Transverse colon (tissue), 4 donors: ENCODE data around the gene SMPD4.
"Not testable (repeated sequence)": the region's sequence is repeated elsewhere in the genome, so short reads cannot be mapped to it uniquely, and the experiment has no call there.

Experiments used
- CTCF ChIP-seq, 5 experiments: fragments of 200-600 bp in 3 of 5; fragments of 450-650 bp in 2 of 5; sonication (generic) in 3 of 5; IDR thresholded peaks; 1 replicate in 2 of 5; 2 replicates in 3 of 5; pipeline ENCODE4 v1.5.1; 2016 to 2017; ENCODE audit warnings: antibody characterized with exemption in 5 of 5, inconsistent platforms in 3 of 5, mild to moderate bottlenecking in 2 of 5, moderate library complexity in 1 of 5
- EP300 ChIP-seq: sonication (generic); formaldehyde crosslinking; IDR thresholded peaks from one replicate; pipeline ENCODE4 v1.6.1; 2017; ENCODE audit warnings: antibody characterized with exemption, low read depth
- POLR2A ChIP-seq: fragments of 450-650 bp; IDR thresholded peaks from one replicate; pipeline ENCODE4 v1.6.1; 2016; ENCODE audit warnings: antibody characterized with exemption, mild to moderate bottlenecking, moderate library complexity
- POLR2AphosphoS5 ChIP-seq, 3 donors: sonication (generic); formaldehyde crosslinking; IDR thresholded peaks; one replicate each; pipeline ENCODE4 v1.6.1; 2016; ENCODE audit warnings: antibody characterized with exemption in 3 of 3

GRCh38 chr2:130142396-130143265, 38.8 kb downstream of the SMPD4 start:
- not testable (repeated sequence) for TF ChIP-seq CTCF (IDR thresholded peaks at IDR 0.05); EP300; POLR2A; POLR2AphosphoS5 (IDR thresholded peaks at IDR 0.05)
